GM18505 (cell line): ENCODE data around the gene LPP.

Experiments
- ATAC-seq: cut with Tn5 transposase; IDR thresholded peaks from one replicate; pipeline ENCODE4 v1.9.1; 2021; ENCODE audit not compliant: unreplicated experiment
- POLR2A ChIP-seq: IDR thresholded peaks from 4 replicates; pipeline ENCODE4 v1.6.1; 2011; ENCODE audit warnings: borderline replicate concordance; ENCODE audit not compliant: insufficient read depth, insufficient read length; ENCODE audit errors: extremely low read depth

Gene LPP

GRCh38 chr3:188486126-188486525 is 332.2 kb downstream of the LPP start:
- no peak for TF ChIP-seq POLR2A
- no peak for ATAC-seq

- ATAC-seq = no peak
- TF ChIP-seq POLR2A = no peak
These were observed 333.0 kb downstream of the LPP start for GRCh38 chr3:188486952-188487351.

GRCh38 chr3:188487652-188488051 is 333.7 kb downstream of the LPP start:
- no peak for TF ChIP-seq POLR2A
- ATAC-seq = no peak

- no peak for ATAC-seq
- TF ChIP-seq POLR2A = no peak
These were observed 334.8 kb downstream of the LPP start for GRCh38 chr3:188488801-188489200.

- no peak for ATAC-seq
- TF ChIP-seq POLR2A = no peak
These were observed 335.9 kb downstream of the LPP start for GRCh38 chr3:188489639-188490405.

- no peak for ATAC-seq
- TF ChIP-seq POLR2A = no peak
These were observed 336.5 kb downstream of the LPP start for GRCh38 chr3:188490416-188490815.

- no peak for TF ChIP-seq POLR2A
- ATAC-seq = no peak
These were observed 337.3 kb downstream of the LPP start for GRCh38 chr3:188491276-188491687.

- ATAC-seq = no peak
- no peak for TF ChIP-seq POLR2A
These were observed 342.4 kb downstream of the LPP start for GRCh38 chr3:188496390-188496789.

GRCh38 chr3:188497021-188497420 is 343.1 kb downstream of the LPP start:
- ATAC-seq = no peak
- TF ChIP-seq POLR2A = no peak

GRCh38 chr3:188503647-188504046 is 349.7 kb downstream of the LPP start:
- TF ChIP-seq POLR2A = no peak
- no peak for ATAC-seq

GRCh38 chr3:188505151-188505550 is 351.2 kb downstream of the LPP start:
- no peak for ATAC-seq
- TF ChIP-seq POLR2A = no peak

GRCh38 chr3:188505911-188506310 is 352.0 kb downstream of the LPP start:
- ATAC-seq = no peak
- TF ChIP-seq POLR2A = no peak

GRCh38 chr3:188506446-188506845 is 352.5 kb downstream of the LPP start:
- no peak for ATAC-seq
- TF ChIP-seq POLR2A = no peak

GRCh38 chr3:188507244-188507720 is 353.3 kb downstream of the LPP start:
- no peak for ATAC-seq

More at GRCh38 chr3:188507244-188507720, 353.3 kb downstream of the LPP start:
- TF ChIP-seq POLR2A = no peak
